HFF-Myc (cell line): ENCODE measurements around the gene CNDP1.
"Not testable (repeated sequence)": the region's sequence is repeated elsewhere in the genome, so short reads cannot be mapped to it uniquely, and the experiment has no call there.

Experiments
- DNase-seq: peaks from one replicate; pipeline ENCODE4 v3.0.0-alpha.2; 2011; ENCODE audit warnings: low read depth; ENCODE audit errors: extremely low read depth
- H3K4me3 ChIP-seq: replicated peaks from 2 replicates; pipeline ENCODE4 v1.5.1; 2011; ENCODE audit warnings: low read depth, mild to moderate bottlenecking, control low read depth, low read length
- CTCF ChIP-seq: IDR thresholded peaks from 2 replicates; pipeline ENCODE4 v1.5.1; 2012; ENCODE audit warnings: mild to moderate bottlenecking, low read depth, low read length, control low read depth; ENCODE audit errors: missing control alignments

The CNDP1 gene

DNA sequence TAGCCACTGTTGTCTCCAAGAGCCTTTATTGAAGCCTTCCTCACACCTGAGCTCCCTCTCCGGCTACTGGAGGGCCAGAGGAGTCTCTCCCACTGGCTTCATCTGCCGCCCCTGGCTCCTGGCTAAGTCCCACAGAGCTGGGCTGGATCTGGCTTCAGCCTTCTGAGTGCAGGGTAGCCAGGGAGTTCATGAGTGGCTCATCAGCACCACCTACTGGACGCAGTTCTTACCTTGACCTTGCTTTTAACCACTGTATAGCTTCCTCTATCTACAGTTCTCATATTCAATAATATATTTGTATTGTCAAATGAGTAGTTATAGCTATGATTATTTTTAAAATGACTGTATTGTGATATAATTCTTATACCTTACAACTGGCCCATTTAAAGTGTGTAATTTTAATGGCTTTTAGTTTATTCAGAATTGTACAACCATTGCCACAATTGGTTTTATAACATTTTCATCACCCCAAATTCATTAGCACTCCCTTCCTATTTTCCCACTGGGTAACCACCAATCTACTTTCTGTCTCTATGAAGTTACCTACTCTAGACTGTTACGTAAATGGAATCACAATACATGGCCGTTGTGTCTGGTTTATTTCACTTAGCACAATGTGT, 17.7 kb downstream of the CNDP1 start:
- H3K4me3 ChIP-seq = no peak overlapping the region
- DNase-seq = peak; percentile 85
- TF ChIP-seq CTCF = peak; percentile 83

DNA sequence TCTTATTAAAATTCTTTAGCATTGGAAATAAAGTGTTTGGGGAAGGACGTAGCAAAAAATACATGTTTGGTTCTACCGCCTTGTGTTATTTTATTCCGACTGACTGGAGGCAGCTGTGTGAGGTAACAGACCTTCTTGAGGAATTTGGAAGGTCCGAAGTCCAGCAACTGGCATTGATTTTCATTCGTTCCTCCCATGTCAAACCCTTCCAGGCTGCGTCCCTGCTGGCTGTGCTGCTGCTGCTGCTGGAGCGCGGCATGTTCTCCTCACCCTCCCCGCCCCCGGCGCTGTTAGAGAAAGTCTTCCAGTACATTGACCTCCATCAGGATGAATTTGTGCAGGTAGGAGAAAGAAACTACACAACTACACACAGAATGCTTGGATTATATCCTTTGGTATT, 21.8 kb downstream of the CNDP1 start:
- H3K4me3 ChIP-seq = no peak overlapping the region
- no peak for DNase-seq
- no peak for TF ChIP-seq CTCF

GRCh38 chr18:74558096-74558495, 23.8 kb downstream of the CNDP1 start:
- DNase-seq = no peak
- H3K4me3 ChIP-seq = no peak overlapping the region
- TF ChIP-seq CTCF = no peak

GRCh38 chr18:74562131-74562730, 27.9 kb downstream of the CNDP1 start:
- DNase-seq = no peak
- H3K4me3 ChIP-seq = no peak overlapping the region
- no peak for TF ChIP-seq CTCF

GRCh38 chr18:74562775-74563174, 28.5 kb downstream of the CNDP1 start:
- no peak for TF ChIP-seq CTCF
- no peak overlapping the region for H3K4me3 ChIP-seq
- no peak for DNase-seq

DNA sequence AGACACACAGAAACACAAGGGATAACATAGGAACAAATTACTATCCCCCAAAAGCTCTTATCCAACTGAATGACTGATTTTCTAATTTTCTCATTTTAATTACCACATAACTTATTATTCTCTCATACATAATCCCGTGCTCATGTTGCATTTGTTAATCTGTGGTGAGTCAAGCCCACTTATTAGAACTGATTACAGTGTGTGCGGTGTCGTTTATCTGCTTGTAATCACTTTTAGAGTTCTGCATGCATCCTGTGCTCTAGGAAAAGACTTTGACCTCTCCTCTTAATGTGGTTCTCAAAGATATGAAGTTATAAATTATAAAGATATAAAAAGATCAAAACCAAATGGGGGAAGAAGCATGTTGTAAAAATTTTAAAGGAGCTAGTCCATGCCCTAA, 29.7 kb downstream of the CNDP1 start:
- no peak overlapping the region for H3K4me3 ChIP-seq
- no peak for TF ChIP-seq CTCF
- no peak for DNase-seq

GRCh38 chr18:74565164-74565563, 30.9 kb downstream of the CNDP1 start:
- not testable (repeated sequence) for H3K4me3 ChIP-seq, DNase-seq

DNA sequence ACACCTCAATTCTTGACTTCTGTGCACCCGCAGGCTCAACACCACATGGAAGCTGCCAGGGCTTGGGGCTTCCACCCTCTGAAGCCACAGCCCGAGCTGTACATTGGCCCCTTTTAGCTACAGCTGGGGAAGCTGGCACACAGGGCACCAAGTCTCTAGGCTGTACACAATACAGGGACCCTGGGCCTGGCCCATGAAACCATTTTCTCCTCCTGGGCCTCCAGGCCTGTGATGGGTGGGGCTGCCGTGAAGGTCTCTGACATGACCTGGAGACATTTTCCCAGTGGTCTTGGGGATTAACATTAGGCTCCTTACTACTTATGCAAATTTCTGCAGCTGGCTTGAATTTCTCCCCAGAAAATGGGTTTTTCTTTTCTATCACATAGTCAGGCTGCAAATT, 31.7 kb downstream of the CNDP1 start:
- DNase-seq, H3K4me3 ChIP-seq: not testable (repeated sequence)
